Ovary (tissue), 9 donors: Measurements from ENCODE around the gene R3HCC1L. TPM values are rescaled to one million over a fixed set of nuclear protein-coding genes. Genes with fewer than 3 reads are reported as not detected.

ENCODE experiments used
- DNase-seq, 5 donors: peaks; one replicate each; pipeline ENCODE4 v3.0.0-alpha.2; 2019 to 2020
- H3K27ac ChIP-seq, 2 donors: fragments of 200-600 bp; one replicate each; pipeline versions ENCODE4 v1.5.1 to v1.8.0; 2019 to 2022
- H3K27me3 ChIP-seq: fragments of 200-600 bp; one replicate; pipeline ENCODE4 v1.8.0; 2022
- H3K36me3 ChIP-seq: fragments of 200-600 bp; sonication (generic); one replicate; pipeline ENCODE4 v1.5.1; 2019
- H3K4me1 ChIP-seq: one replicate; pipeline ENCODE4 v1.8.1; 2013; ENCODE audit warnings: mild to moderate bottlenecking, moderate library complexity; ENCODE audit not compliant: insufficient read depth
- H3K4me3 ChIP-seq: fragments of 200-600 bp; sonication (generic); one replicate; pipeline ENCODE4 v1.5.1; 2017
- H3K9me3 ChIP-seq, 2 donors: fragments of 200-600 bp in 1 of 2; sonication (generic) in 1 of 2; one replicate each; pipeline versions ENCODE4 v1.5.1 to v1.8.1; 2013 to 2019; ENCODE audit warnings: mild to moderate bottlenecking in 1 of 2, moderate library complexity in 1 of 2
- CTCF ChIP-seq, 3 donors: fragments of 450-650 bp in 2 of 3; fragments of 200-600 bp in 1 of 3; IDR thresholded peaks; one replicate each; pipeline versions ENCODE4 v1.5.1 to v1.8.0; 2016 to 2022; ENCODE audit warnings: antibody characterized with exemption in 3 of 3, mild to moderate bottlenecking in 1 of 3
- EP300 ChIP-seq: sonication (generic); formaldehyde crosslinking; IDR thresholded peaks from one replicate; pipeline ENCODE4 v1.6.1; 2017; ENCODE audit warnings: antibody characterized with exemption
- POLR2A ChIP-seq: fragments of 450-650 bp; IDR thresholded peaks from one replicate; pipeline ENCODE4 v1.6.1; 2017; ENCODE audit warnings: antibody characterized with exemption, mild to moderate bottlenecking, moderate library complexity
- WGBS, 3 donors: extraction: QIAGEN DNeasy Blood & Tissue Kit in 1 of 3; methylation state at CpG; one replicate each; pipeline versions ENCODE4 v1.1.5 to v1.1.7; 2013 to 2017; 5-methylcytosine and 5-hydroxymethylcytosine counted together
- intact Hi-C, 4 donors: fragments of 100-400 bp; cut with DNase I; formaldehyde crosslinking; loops; one replicate each; pipeline versions ENCODE4 v1.11.0 to v1.15.1; 2022 to 2023
- polyA plus RNA-seq, 2 donors: library from polyadenylated mRNA; stranded (reverse); fragments of 200-250 nt in 1 of 2; fragments of 350-450 nt in 1 of 2; fragmentation: Illumina TruSeq in 1 of 2; extraction: RNeasy Lipid Tissue Mini Kit (QIAGEN cat#74804) in 1 of 2; gene quantifications; one replicate each; pipeline ENCODE4 v1.2.3, GENCODE V29; 2013 to 2014
- total RNA-seq, 7 donors: library from RNA; depleted of rRNA in 2 of 7; stranded (reverse); fragments of >200 nt in 2 of 7; fragmentation: NEBNext Ultra II Directional in 3 of 7; extraction: Animal tissue kit (Norgen Biotek cat#: 25700) in 3 of 7; gene quantifications; one replicate each; pipeline versions ENCODE4 v1.1.0 to v1.2.4, GENCODE V29; 2016 to 2023
- donor health status: DM: no; HTN: no; CAD: no; lungs with moderate emphysema.
- donor health status: DM: no; HTN: no; CAD: no.
- donor health status: Bipolar disorder and iron deficiency.
- donor health status: DM: yes; HTN: yes; CAD: no.
- donor health status: DM: no; HTN: no; CAD: no.
- donor health status: DM: yes; HTN: yes; CAD: no.

Gene R3HCC1L
- total and polyA plus RNA-seq, 9 donors, result 7.4 to 10.8 (median 9.1) TPM

DNA sequence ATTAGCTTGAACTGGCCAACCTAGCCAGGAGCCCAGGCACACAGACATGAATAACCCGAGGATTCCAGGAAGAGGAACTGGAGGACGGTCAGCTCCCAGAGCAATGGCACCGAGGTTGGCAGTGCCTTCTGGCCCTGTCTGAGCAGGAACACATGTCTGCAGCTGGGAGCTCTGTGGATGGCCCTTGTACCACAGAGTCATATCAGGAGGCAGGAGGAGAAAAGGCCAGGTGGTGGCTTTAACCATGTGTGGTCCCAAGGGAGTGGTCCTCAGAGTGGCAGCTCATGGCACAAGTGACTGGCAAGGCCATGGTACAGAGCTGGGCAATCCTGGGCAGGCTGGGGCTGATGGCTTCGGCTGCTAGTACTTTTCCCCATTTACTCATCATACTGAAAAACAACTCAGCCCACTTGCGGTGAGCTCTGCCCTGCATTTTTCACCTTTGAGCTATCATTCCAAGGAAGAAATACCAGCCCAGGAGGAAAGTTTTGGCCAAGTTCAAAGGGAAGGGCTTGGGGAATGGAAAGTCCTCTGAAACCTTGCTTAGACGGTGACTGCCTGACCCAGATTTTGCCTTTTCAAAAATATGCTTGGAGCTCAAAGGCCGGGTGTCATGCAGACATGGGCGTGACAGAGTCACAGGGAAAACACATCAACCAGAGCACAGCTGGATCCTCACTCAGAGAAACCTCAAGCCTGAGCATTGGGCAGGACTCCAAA is 159.3 kb downstream of the R3HCC1L start:
- no peaks in the 10 kb centered on the region for H3K4me1 ChIP-seq
- H3K27ac ChIP-seq, result no peak overlapping the region
- TF ChIP-seq EP300 (no peak), CTCF (IDR thresholded peaks at IDR 0.05) (no peak), POLR2A (no peak)
- H3K4me3 ChIP-seq, result no peak overlapping the region
- DNase-seq, result no peak
- H3K27me3 ChIP-seq, result no peaks in the 10 kb centered on the region
- H3K36me3 ChIP-seq, result no peaks in the 10 kb centered on the region
- H3K9me3 ChIP-seq, result no peaks in the 10 kb centered on the region
- intact Hi-C loops, result no loop called here
- 52 to 61% (median 58%) methylated on average over 8 of the region's 8 CpGs for WGBS, 3 donors

- Histone ChIP-seq H3K36me3 (no peaks in the 10 kb centered on the region), H3K9me3 (no peaks in the 10 kb centered on the region), H3K27ac (no peak overlapping the region), H3K27me3 (no peaks in the 10 kb centered on the region), H3K4me3 (no peak overlapping the region), H3K4me1 (no peaks in the 10 kb centered on the region)
- 70 to 78% (median 78%) methylated on average over 3 of the region's 3 CpGs for WGBS, 3 donors
- DNase-seq, result no peak
- intact Hi-C loops, result no loop called here
- TF ChIP-seq POLR2A (no peak), EP300 (no peak), CTCF (IDR thresholded peaks at IDR 0.05) (no peak)
Measured at GRCh38 chr10:98294270-98294627, 159.8 kb downstream of the R3HCC1L start.

Other genes starting within 250 kb of the R3HCC1L start
- gene CRTAC1, start 104.0 kb upstream of the R3HCC1L start, total RNA-seq, result 10 to 100 TPM in 1 of 7 donors, 1 to 10 TPM in 3, under 1 TPM in 3; 0.33 to 19.5 (median 1.6) TPM
- 1 to 10 TPM in 1 of 2 donors, under 1 TPM in 1; 0.13 to 3.2 TPM for gene CRTAC1, start 104.0 kb upstream of the R3HCC1L start, polyA plus RNA-seq
- 10 to 100 TPM in 2 of 7 donors, 1 to 10 TPM in 5; 5.1 to 13.7 (median 8.2) TPM for gene LOXL4, start 133.5 kb downstream of the R3HCC1L start, total RNA-seq
- 10 to 100 TPM in 1 of 2 donors, 1 to 10 TPM in 1; 5.7 to 32.9 TPM for gene LOXL4, start 133.5 kb downstream of the R3HCC1L start, polyA plus RNA-seq